ENCODE results near the gene NLGN4X.

Gene NLGN4X

DNA sequence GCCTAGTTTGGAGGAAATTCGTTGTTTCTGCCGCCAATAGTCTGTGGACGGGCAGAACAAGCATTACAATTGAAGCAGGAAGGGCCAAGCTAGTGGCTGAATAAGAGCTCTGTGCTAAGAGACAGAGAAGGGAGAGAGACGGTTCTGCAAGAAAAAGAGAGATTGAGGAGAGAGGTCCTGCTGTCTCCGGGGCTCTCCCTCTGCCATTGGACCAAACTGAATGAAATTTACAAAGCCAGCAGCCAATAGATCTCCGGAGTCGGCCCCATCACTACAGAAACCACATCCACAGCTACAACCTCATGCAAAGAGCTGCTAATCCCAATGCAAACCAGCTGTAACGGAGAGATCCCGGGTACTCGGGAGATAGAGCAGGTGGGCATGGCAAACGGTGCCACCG is at the start of gene NLGN4X:
Gene NLGN4X (minus strand): TSS at position 148 of the 400 bp plus-strand sequence. CDS start 77,401 bp downstream, outside the sequence.
- DNase-seq, result no peak

GRCh38 chrX:6266041-6266440 is 37.4 kb upstream of the NLGN4X start:
- DNase-seq, result no peak

GRCh38 chrX:6262959-6263358 is 34.3 kb upstream of the NLGN4X start:
- no peak for DNase-seq

DNA sequence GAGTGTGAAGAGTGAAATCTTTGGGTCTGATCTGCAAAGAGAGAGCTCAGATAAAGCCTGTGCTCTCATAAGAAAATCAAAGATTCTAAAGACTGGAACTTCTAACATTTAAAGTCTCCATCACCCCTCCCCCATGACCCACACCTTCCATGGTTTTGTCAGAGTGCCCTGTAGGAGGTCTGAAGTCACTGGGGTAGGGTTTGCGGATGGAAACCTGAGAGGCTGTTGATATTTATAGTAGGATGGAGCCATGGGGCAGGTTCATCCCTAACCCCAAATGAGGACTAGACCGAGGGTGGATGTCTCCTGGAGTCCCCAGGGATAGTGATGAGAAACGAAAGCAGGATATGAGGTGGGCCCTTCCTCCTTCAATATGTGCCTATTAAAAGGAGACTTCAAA is 28.4 kb upstream of the NLGN4X start:
- DNase-seq, result no peak

DNA sequence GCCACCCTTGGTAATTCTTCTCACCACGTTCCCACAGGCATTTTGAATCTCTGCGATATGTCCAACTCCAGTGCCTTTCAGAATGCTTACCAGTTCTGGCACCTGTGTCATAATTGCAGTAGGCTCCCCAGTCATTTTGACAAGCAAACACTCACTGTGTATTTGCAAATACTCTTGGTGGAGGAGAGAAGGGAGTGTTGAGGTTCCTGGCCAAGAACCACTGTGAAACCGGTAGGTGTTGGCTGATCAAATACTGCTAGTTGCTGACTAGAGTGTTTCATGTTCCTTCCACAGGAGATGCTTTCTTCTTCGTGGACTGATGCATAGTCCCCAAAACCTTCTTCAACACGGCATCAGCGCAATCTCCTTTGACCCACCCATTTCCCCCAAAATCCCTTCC is 16.0 kb upstream of the NLGN4X start:
- no peak for DNase-seq

- no peak for DNase-seq
These were observed 9.9 kb upstream of the NLGN4X start for GRCh38 chrX:6238576-6238975.

- no peak for DNase-seq
These were observed 732 bp downstream of the NLGN4X start for GRCh38 chrX:6227935-6228334.

DNA sequence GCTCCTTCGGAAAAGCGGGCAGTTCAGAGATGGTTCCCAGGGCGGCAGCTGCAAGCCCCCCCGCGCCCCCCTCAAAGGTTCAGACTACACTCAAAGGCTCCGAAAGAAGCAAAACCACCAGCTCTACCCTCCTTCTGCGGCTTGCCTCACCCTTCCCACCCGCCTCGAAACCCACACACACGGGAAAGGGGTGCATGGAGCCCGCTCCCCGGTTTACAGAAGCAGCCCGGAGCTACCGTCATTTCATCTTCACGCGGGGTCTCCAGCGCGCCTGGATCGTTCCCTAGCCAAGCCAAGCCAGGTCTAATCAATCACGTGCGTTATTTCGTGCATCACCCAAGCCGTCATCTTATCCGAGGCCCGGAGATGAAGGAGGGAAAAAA is 1.2 kb downstream of the NLGN4X start:
- no peak for DNase-seq

DNA sequence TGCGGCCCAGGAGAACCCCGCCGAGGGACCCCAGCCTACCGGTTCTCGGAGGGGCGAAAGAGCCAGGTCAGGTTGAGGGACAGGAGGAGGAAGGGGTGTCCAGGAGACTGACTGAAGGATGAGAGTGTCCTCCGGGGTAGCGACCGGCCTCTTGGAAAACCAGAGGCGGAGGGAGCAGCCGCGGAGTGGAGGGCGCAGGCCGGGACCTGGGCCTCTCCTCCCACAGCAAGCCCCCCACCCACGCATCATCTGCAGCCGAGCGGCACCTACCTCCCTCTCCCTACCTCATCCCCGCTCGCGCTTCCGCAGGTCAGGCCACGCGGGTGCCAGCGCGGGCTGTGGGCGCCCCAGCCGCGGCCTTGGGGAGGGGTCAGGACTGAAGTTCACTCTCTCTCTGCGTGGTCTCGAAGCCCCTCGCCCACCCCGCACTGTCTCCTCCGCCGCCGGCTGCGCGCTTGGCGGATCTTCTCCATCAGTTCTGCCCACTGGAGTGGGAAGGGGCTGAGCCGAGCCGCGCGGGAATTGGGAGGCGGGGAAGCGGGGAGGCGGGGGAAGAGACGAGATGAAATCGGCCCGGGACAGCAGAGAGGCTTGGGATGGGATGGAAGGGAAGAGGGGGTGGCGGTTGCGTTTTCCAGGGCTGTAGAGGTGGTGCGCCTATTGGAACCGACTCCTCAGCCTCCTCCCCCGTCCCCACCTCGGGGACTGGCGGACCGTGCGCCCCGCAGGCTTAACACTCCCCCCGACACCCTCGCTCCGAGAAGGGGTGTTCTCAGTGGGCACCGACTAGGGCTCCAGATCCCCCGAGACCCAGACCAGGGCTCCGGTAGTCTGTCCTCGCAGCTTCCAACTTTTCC is 1.8 kb downstream of the NLGN4X start:
- no peak for DNase-seq

- DNase-seq, result no peak
These were observed 2.6 kb downstream of the NLGN4X start for GRCh38 chrX:6225911-6226595.

GRCh38 chrX:6225288-6225910 is 3.3 kb downstream of the NLGN4X start:
- no peak for DNase-seq

DNA sequence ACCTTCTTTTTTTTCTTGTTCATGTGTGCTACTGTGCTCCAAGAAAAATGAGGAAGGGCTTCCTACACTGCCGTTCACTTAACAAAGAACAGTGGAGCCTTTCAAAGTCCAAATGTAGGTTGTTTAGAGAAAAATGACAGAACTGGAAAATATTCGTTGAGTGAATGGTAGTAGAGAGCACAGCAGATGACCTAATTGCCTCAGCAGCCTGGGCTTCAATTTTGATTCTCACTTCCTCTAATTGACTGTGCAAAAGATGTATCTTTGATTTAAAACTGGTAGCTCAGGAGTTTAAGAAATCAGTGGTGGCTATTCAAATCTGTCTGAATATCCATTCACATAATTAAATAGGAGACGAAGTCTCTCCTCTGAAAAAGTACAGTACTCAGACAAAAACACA is 5.2 kb downstream of the NLGN4X start:
- DNase-seq, result no peak

- DNase-seq, result no peak
These were observed 18.4 kb downstream of the NLGN4X start for GRCh38 chrX:6210230-6210629.

- DNase-seq, result no peak
These were observed 25.0 kb downstream of the NLGN4X start for GRCh38 chrX:6203462-6204215.

GRCh38 chrX:6199486-6199885 is 29.2 kb downstream of the NLGN4X start:
- DNase-seq, result no peak

- no peak for DNase-seq
These were observed 41.4 kb downstream of the NLGN4X start for GRCh38 chrX:6187256-6187655.

GRCh38 chrX:6184900-6185515 is 43.7 kb downstream of the NLGN4X start:
- DNase-seq, result no peak

DNA sequence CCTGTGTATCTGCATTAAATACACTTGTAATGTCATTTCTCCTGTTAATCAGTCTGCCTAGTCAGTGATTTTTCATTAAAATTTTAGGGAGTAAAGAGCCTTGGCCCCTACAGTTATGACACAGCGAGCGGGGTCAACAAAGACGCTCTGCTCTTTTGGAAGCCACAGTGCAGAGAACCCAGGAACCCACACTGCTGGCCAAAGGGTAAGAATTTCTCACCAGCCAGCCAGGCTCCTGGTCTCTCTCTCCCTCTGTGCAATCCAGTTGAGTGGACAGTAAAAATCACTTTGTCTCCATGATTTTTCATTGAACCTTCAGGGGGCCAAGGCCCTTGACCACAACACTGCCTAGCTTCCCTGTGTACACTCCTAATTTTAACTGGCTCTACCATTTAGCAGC is 52.8 kb downstream of the NLGN4X start:
- DNase-seq, result no peak

DNA sequence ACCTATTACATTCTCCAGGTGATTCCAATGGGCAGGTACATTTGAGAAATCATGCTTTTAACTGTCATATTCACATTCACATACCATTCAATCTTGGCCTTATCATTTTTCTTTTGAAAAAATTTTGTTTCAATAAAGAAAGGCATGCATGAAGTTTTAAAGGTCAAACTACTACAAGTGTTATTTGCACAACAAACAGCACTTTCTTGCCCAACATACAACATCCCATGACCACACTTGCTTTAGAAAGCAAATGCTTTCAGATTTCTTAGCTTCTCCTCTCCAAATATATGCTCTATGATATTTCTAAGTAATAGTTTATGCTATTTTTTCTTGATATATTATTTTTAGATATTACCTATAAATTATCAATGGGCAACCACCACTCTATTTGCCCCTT is 58.2 kb downstream of the NLGN4X start:
- no peak for DNase-seq

DNA sequence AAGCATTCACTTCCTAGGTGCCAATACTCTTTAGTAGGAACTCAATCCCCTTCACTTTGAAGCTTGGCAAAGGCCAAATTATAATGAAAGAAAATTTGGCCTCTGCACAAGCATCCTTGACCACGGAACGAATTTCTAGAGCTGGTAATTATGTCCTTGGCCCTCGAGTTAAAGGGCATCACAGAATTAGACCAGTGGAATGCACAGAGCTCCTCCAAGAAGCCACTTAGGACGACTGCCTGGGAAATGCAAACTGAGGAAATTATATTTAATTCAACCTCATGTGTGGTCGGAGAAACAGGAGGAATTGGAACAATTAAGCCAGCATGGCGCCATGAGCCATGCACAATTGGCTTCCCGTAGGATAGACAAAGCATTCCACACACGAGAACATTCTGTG is 59.3 kb downstream of the NLGN4X start:
- no peak for DNase-seq

DNA sequence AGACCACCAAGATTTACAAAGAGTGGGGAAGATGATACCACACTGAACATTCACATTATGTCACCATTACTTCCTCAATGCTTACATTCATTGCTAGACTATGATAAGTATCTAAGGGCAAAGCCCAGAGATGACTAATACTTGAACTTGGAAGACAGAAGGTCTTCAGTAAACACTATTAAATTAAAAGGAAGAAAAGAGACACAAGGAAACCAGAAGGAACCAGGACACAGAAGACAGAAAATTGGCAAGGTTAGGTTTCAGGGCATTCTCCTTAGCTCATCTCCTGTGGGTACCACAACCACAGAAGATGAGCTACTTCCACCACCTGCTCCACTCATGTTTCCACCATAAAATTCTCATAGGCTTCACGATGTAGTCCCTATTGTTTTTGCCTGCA is 64.9 kb downstream of the NLGN4X start:
- no peak for DNase-seq

GRCh38 chrX:6159468-6159867 is 69.2 kb downstream of the NLGN4X start:
- no peak for DNase-seq

DNA sequence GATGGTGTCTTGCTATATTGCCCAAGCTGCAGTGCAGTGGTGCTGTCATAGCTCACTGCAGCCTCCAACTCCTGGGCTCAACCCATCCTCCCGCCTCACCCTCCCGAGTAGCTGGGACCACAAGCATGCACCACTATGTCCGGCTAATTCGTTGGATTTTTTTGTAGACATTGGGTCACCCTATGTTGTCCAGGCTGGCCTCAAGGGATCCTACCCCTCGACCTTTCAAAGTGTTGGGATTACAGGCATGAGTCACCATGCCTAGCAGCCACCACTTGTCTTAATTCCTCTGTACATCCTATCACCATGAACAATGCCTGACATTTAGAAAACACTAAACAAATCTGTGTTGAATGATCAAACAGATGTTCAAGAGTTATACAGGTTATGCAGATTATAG is 76.7 kb downstream of the NLGN4X start:
- no peak for DNase-seq

Measured in HCEC 1CT (cell line).